Mammary epithelial cell (primary cell): ENCODE measurements around the gene GRIN3A.

Experiments
- EZH2 ChIP-seq: IDR thresholded peaks from 2 replicates; pipeline ENCODE4 v1.6.1; 2012; ENCODE audit warnings: low read length, inconsistent platforms, borderline replicate concordance
- TF ChIP-seq, protein P1 (sequence below), 2 donors: IDR thresholded peaks in 1 of 2; conservative IDR thresholded peaks in 1 of 2; 2 replicates each; pipeline ENCODE4 v1.5.1; 2011 to 2012; ENCODE audit warnings: inconsistent platforms in 2 of 2, low read length in 2 of 2, mild to moderate bottlenecking in 2 of 2, control low read depth in 1 of 2, low read depth in 1 of 2; ENCODE audit not compliant: insufficient read depth in 1 of 2; ENCODE audit errors: extremely low read depth in 1 of 2

DNA sequence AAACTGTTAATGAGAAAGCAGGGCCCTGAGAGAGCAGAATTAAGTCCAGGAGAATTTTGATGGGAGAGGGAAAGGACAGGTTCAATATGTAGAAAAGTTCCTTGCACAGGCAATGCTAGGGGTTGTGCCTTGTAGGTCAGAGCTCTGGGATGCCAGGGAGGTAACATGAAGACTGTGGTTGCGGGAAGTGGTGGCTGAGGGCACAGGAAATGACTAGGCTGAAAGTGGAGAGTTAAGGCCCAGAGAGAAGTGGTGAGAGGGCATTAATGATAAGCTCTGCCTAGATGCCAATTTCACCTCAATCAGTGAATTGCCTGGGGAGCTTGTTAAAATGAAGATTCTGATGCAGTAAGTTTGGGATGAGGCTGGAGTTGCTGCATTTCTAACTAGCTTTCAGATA is 112.2 kb downstream of the GRIN3A start:
- TF ChIP-seq, protein P1, sequence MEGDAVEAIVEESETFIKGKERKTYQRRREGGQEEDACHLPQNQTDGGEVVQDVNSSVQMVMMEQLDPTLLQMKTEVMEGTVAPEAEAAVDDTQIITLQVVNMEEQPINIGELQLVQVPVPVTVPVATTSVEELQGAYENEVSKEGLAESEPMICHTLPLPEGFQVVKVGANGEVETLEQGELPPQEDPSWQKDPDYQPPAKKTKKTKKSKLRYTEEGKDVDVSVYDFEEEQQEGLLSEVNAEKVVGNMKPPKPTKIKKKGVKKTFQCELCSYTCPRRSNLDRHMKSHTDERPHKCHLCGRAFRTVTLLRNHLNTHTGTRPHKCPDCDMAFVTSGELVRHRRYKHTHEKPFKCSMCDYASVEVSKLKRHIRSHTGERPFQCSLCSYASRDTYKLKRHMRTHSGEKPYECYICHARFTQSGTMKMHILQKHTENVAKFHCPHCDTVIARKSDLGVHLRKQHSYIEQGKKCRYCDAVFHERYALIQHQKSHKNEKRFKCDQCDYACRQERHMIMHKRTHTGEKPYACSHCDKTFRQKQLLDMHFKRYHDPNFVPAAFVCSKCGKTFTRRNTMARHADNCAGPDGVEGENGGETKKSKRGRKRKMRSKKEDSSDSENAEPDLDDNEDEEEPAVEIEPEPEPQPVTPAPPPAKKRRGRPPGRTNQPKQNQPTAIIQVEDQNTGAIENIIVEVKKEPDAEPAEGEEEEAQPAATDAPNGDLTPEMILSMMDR (conservative IDR thresholded peaks at IDR 0.05 in 1 of 2, IDR thresholded peaks at IDR 0.05 in 1 of 2; ENCODE audit: extremely low read depth in 1 of 2, insufficient read depth in 1 of 2, low read depth in 1 of 2, low read length in 2 of 2), result no peak
- TF ChIP-seq EZH2, result no peak
